Panc1 (cell line): ENCODE data around the gene B4GALT6.

Experiments
- CTCF ChIP-seq: fragments of 450-650 bp; IDR thresholded peaks from 2 replicates; pipeline ENCODE4 v1.5.1; 2017; ENCODE audit warnings: mild to moderate bottlenecking
- POLR2AphosphoS5 ChIP-seq: IDR thresholded peaks from 2 replicates; pipeline ENCODE4 v1.6.1; 2012; ENCODE audit warnings: mild to moderate bottlenecking, low read depth, low read length, moderate library complexity
- REST ChIP-seq, 2 experiments: IDR thresholded peaks; 2 replicates each; pipeline ENCODE4 v1.6.1; 2011 to 2012; ENCODE audit warnings: low read depth in 2 of 2, control low read depth in 1 of 2, low read length in 1 of 2, mild to moderate bottlenecking in 1 of 2, moderate library complexity in 1 of 2; ENCODE audit not compliant: insufficient read depth in 1 of 2
- SIN3A ChIP-seq: IDR thresholded peaks from 2 replicates; pipeline ENCODE4 v1.6.1; 2012; ENCODE audit warnings: low read depth, mild to moderate bottlenecking, low read length, moderate library complexity, borderline replicate concordance; ENCODE audit not compliant: insufficient read depth

- TF ChIP-seq POLR2AphosphoS5 (no peak), CTCF (no peak), SIN3A (no peak), REST (IDR thresholded peaks at IDR 0.05; ENCODE audit: insufficient read depth in 1 of 2, low read depth in 2 of 2, low read length in 1 of 2) (no peak)
Observed at GRCh38 chr18:31606265-31606664, 78.1 kb downstream of the B4GALT6 start.
